Measurements from ENCODE around the gene TLR5. TPM values are rescaled to one million over a fixed set of nuclear protein-coding genes. Genes with fewer than 3 reads are reported as not detected.

The TLR5 gene
- total RNA-seq, 1 experiment from 2014 or later: 0.21 TPM

DNA sequence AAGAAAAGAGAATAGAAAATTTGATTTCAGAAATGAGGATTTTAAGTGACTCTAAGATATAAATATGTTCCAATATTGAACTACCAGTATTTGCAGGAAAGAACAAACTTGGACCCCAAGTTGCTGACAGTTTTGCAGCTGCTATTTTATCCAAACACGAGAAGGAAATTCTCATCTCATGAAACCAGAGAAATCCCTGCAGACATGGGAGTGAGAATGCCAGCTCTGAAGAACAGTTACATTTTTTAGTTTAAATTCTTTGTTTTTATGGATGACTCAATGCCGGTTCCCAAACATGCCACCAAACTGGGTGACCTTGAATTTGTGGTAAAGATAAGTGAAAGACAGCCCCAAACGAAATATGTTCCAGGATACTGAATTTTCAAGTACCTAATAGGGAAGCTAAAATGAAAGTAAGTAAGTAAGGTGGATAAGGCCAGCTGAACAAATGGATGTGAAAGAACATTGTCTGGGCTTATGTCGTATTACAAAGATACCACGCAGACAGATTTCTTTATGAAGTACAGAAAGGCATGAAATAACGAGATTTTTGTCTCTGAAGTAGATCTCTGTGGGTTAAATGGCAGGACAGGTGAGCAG, 19.9 kb downstream of the TLR5 start:
- in situ Hi-C loops (cut with HindIII; ENCODE audit: low pct_unique_long_range_greater_than_20kb, low sequenced_read_pairs) (no loop called here), intact Hi-C loops (cut with micrococcal nuclease; ENCODE audit: unreplicated experiment) (no loop called here)
- ChIA-PET POLR2A (no interaction called here), CTCF (interaction anchor here (1.0 to 1.8 kb wide), 4 partner anchors 11 to 330 kb away, joined by 3 to 8 read pairs (median 5); no protein-coding TSS in a partner anchor)
- no TSS peak for BruUV-seq (replicated peaks)
- Histone ChIP-seq H3K4me3 (ENCODE audit: low read depth in 2 of 2, low read length in 2 of 2) (peak overlapping the region in 1 of 2 experiments; percentile 38; a peak in 2 of 4 replicates), H3K27ac (ENCODE audit: low read length) (no peak overlapping the region), H3K36me3 (ENCODE audit: control insufficient read depth, insufficient read depth, low read length) (no peaks in the 10 kb centered on the region), H3K9me3 (ENCODE audit: control insufficient read depth, insufficient read depth, low read depth, low read length) (no peaks in the 10 kb centered on the region), H3K27me3 (ENCODE audit: control insufficient read depth, insufficient read depth, low read length) (no peaks in the 10 kb centered on the region), H3K4me1 (ENCODE audit: control insufficient read depth, insufficient read depth, low read length) (no peaks in the 10 kb centered on the region)
- TF ChIP-seq POLR2AphosphoS5 (IDR thresholded peaks at IDR 0.05; ENCODE audit: low read depth, low read length): no peak
- TF ChIP-seq, protein P1, sequence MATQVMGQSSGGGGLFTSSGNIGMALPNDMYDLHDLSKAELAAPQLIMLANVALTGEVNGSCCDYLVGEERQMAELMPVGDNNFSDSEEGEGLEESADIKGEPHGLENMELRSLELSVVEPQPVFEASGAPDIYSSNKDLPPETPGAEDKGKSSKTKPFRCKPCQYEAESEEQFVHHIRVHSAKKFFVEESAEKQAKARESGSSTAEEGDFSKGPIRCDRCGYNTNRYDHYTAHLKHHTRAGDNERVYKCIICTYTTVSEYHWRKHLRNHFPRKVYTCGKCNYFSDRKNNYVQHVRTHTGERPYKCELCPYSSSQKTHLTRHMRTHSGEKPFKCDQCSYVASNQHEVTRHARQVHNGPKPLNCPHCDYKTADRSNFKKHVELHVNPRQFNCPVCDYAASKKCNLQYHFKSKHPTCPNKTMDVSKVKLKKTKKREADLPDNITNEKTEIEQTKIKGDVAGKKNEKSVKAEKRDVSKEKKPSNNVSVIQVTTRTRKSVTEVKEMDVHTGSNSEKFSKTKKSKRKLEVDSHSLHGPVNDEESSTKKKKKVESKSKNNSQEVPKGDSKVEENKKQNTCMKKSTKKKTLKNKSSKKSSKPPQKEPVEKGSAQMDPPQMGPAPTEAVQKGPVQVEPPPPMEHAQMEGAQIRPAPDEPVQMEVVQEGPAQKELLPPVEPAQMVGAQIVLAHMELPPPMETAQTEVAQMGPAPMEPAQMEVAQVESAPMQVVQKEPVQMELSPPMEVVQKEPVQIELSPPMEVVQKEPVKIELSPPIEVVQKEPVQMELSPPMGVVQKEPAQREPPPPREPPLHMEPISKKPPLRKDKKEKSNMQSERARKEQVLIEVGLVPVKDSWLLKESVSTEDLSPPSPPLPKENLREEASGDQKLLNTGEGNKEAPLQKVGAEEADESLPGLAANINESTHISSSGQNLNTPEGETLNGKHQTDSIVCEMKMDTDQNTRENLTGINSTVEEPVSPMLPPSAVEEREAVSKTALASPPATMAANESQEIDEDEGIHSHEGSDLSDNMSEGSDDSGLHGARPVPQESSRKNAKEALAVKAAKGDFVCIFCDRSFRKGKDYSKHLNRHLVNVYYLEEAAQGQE (IDR thresholded peaks at IDR 0.05; ENCODE audit: insufficient read depth in 1 of 2, low read depth in 2 of 2, low read length in 1 of 2): no peak
- TF ChIP-seq SIN3A (IDR thresholded peaks at IDR 0.05; ENCODE audit: borderline replicate concordance, insufficient read depth, low read depth, low read length): no peak
- TF ChIP-seq TCF7L2 (IDR thresholded peaks at IDR 0.05; ENCODE audit: low read depth, low read length): no peak
- TF ChIP-seq, protein P2, sequence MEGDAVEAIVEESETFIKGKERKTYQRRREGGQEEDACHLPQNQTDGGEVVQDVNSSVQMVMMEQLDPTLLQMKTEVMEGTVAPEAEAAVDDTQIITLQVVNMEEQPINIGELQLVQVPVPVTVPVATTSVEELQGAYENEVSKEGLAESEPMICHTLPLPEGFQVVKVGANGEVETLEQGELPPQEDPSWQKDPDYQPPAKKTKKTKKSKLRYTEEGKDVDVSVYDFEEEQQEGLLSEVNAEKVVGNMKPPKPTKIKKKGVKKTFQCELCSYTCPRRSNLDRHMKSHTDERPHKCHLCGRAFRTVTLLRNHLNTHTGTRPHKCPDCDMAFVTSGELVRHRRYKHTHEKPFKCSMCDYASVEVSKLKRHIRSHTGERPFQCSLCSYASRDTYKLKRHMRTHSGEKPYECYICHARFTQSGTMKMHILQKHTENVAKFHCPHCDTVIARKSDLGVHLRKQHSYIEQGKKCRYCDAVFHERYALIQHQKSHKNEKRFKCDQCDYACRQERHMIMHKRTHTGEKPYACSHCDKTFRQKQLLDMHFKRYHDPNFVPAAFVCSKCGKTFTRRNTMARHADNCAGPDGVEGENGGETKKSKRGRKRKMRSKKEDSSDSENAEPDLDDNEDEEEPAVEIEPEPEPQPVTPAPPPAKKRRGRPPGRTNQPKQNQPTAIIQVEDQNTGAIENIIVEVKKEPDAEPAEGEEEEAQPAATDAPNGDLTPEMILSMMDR (IDR thresholded peaks at IDR 0.05): no peak
- ATAC-seq (peak; percentile 18; the same call in 1 of the 2 replicates), DNase-seq (ENCODE audit: low read depth, low spot score) (no peak)

DNA sequence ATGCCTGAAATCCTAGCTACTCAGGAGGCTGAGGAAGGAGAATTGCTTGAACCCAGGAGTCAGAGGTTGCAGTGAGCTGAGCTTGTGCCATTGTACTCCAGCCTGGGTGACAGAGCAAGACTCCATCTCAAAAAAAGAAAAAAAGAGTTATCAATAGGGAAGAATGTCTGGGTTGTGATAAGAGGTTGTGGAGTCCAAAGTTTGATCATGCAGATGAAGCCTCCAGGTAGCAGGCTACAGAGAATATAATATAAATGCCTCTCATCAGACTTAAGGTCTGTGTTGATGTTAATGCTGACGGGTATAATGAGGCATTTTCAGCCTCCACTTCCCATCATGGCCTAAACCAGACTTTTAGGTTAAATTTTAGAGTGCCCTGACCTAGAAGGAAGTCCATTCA, 24.6 kb downstream of the TLR5 start:
- Histone ChIP-seq H3K4me3 (ENCODE audit: low read depth in 2 of 2, low read length in 2 of 2) (no peak overlapping the region), H3K4me1 (ENCODE audit: control insufficient read depth, insufficient read depth, low read length) (no peaks in the 10 kb centered on the region), H3K27me3 (ENCODE audit: control insufficient read depth, insufficient read depth, low read length) (peaks cover 2% of the 10 kb centered on the region; the same call in 1 of the 2 replicates), H3K9me3 (ENCODE audit: control insufficient read depth, insufficient read depth, low read depth, low read length) (no peaks in the 10 kb centered on the region), H3K27ac (ENCODE audit: low read length) (no peak overlapping the region), H3K36me3 (ENCODE audit: control insufficient read depth, insufficient read depth, low read length) (no peaks in the 10 kb centered on the region)
- DNase-seq (ENCODE audit: low read depth, low spot score) (no peak), ATAC-seq (no peak)
- TF ChIP-seq SIN3A (IDR thresholded peaks at IDR 0.05; ENCODE audit: borderline replicate concordance, insufficient read depth, low read depth, low read length) (no peak), POLR2AphosphoS5 (IDR thresholded peaks at IDR 0.05; ENCODE audit: low read depth, low read length) (no peak), TCF7L2 (IDR thresholded peaks at IDR 0.05; ENCODE audit: low read depth, low read length) (no peak)
- TF ChIP-seq, protein P2 (IDR thresholded peaks at IDR 0.05): no peak
- TF ChIP-seq, protein P1 (IDR thresholded peaks at IDR 0.05; ENCODE audit: insufficient read depth in 1 of 2, low read depth in 2 of 2, low read length in 1 of 2): no peak
- POLR2A ChIA-PET: no interaction called here
- CTCF ChIA-PET: no interaction called here
- intact Hi-C loops (cut with micrococcal nuclease; ENCODE audit: unreplicated experiment) (no loop called here), in situ Hi-C loops (cut with HindIII; ENCODE audit: low pct_unique_long_range_greater_than_20kb, low sequenced_read_pairs) (no loop called here)
- BruUV-seq (replicated peaks): no TSS peak

Measured in Panc1 (cell line).